Globus pallidus (tissue), 1 donor: ENCODE measurements around the gene LY6G5B.
A peak's percentile ranks its signal among the peaks of the same experiment; 100 is the strongest.

ENCODE experiments used
- DNase-seq: peaks from one replicate; pipeline ENCODE4 v3.0.0-alpha.2; 2015; ENCODE audit warnings: low spot score

Gene LY6G5B

GRCh38 chr6:31641370-31641769, 28.4 kb upstream of the LY6G5B start:
- DNase-seq = no peak

GRCh38 chr6:31642798-31643570, 26.8 kb upstream of the LY6G5B start:
- no peak for DNase-seq

DNA sequence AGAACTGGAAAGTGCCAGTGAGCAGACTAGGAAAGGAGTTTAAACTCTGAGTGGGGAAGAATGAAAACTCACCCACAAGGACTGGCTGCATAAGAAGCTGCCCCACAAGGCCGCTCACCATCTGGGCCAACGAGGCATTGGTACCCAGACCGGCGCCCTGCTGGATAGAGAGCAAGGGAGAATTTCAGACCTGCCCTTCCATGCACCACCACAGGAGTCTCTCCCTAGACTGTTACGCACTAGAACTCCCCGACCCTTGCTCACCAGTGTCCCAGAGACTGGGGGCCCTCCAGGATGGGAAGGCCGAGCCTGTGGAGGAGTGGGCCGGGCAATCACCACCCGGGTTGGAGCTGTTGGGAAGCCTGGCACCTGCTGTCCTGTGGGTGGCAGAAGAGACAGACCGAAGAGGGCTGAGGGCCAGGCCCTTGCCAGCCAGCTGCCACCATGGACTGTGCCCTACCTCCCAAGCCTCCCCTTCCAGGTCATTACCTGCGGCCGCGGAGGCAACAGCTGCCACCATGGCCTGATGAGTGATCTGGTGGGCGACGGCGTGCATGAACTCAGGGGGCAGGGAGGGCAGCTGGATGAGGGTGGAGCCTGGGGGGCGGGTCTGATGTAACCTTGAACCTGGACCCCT, 25.8 kb upstream of the LY6G5B start:
- no peak for DNase-seq

DNA sequence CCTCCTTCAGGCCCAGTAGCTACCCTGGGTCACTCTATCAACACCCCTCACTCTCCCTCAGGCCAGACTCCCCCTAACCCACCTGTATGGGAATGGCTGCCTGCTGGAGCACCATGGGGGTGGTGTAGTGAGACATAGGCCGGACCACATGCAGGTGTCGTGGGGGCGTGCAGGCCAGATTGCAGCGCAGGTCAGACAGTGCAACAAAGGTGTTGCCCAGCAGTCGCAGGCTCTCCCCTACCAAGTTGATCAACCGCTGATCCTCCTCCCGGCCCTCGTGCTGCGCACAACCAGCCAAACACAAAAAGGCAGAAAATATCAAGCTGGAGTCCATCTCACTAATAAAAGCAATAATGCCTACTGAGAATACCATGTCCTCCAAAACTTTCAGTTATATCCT, 24.5 kb upstream of the LY6G5B start:
- DNase-seq = no peak

GRCh38 chr6:31651602-31652191, 18.1 kb upstream of the LY6G5B start:
- DNase-seq = no peak

- DNase-seq = no peak
Observed at GRCh38 chr6:31652925-31653724, 16.7 kb upstream of the LY6G5B start.

- no peak for DNase-seq
Observed at GRCh38 chr6:31654574-31655348, 15.0 kb upstream of the LY6G5B start.

DNA sequence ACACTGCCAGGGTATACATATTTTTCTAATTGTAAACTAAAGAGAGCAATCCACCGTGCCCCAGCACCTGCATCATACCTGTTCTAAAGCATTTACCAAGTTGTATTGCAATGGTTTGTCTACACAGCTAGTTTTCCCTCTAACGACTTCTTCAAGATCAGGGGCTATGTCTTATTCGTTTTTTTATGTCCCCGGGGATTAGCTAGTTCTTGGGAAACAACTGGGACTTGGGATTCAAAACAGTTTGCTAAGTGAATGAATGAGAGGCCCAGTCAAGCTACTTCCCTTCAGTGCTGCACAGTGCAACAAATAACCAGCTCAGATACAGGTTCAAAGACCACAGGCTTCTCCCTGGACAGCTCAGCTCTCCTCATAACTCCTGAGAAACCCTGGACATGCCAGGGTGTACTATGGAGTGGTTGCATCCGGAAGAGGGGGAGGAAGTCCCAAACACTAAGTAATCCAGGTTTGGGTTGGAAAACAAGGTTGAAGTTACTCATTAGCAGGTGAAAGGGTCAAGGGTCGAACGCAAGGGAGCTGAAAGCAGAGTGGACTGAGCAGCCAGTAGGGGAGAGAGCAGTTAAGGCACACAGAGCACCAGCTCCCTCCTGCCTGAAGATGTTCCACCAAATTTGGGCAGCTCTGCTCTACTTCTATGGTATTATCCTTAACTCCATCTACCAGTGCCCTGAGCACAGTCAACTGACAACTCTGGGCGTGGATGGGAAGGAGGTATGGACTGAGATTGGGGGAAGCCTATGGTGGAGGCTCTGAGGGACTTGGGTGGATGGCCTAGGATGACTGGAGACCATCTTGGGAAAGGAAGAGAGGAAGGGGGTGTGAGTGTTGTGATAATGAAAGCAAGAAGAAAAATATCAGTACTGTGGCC, 14.2 kb upstream of the LY6G5B start, which contains the start of gene APOM:
Gene APOM (plus strand): TSS at position 546 of the 889 bp plus-strand sequence. CDS start 73 bp downstream, at position 619.
- DNase-seq = no peak

GRCh38 chr6:31657406-31658157, 12.2 kb upstream of the LY6G5B start:
- no peak for DNase-seq

DNA sequence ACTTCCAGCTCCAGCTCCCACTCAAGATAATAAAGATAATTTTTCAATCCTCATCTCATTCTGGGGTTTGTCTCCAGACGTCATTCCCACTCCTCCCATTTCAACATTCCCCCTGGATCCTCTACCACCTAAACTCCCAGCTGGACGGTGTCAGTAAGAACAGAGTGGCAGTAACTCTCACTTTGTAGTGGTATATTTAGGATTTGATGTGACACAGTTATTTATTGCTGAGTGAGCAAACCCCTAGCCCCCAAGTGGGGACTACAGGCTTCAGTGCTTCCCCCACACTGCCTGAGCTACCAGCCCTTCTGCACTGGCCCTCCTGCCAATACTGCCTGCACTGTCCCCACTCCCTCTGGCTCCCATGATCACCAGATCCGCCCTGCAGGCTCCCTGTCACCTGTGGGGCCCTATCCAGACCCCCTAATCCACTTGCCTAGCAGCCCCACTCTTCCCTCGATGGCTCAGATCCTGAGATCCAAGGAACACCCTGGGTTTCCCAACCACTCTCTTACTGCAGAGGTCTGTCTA, 11.6 kb upstream of the LY6G5B start:
- DNase-seq = no peak

GRCh38 chr6:31658983-31659648, 10.7 kb upstream of the LY6G5B start:
- no peak for DNase-seq

DNA sequence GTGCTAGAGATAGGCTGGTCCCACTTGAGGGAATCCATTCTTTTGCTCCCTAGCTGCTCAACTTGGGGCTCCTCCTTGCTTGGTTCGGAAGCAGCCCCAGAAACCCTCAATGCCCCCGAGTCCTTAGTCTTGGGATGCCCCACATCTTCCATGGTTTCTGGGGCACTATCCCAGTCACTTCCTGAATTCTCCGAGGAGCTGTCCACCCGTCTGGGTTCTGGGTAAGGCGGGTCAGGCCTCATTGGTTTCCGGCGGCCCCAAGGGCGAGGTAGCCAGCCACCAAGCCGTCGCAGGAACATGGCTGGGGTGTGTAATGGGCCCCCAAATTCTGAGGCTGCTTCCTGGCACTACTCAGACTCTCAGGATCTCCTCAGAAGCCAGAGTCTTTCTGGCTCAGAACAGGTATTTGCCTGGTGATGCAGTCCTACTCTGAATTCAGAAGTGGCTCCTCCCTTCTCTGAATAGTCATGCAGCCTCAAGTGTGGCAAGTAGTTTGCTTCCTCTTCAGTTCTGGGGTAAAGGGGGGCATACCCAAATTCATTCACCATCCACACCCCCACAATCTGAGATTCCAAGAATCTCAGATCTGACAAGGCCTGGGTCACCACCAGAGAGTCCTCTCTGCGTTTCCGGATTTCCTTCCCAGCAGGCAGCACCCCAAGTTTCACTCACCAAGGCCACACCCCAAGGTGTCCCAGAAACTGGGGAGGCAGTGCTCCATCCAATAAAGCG, 10.0 kb upstream of the LY6G5B start:
- DNase-seq = no peak

- DNase-seq = peak; percentile 82
Observed at GRCh38 chr6:31660381-31661261, 9.2 kb upstream of the LY6G5B start, which contains the start of gene C6orf47. C6orf47 (minus strand) TSS chr6:31660778; CDS start chr6:31659947, 831 bp downstream.

DNA sequence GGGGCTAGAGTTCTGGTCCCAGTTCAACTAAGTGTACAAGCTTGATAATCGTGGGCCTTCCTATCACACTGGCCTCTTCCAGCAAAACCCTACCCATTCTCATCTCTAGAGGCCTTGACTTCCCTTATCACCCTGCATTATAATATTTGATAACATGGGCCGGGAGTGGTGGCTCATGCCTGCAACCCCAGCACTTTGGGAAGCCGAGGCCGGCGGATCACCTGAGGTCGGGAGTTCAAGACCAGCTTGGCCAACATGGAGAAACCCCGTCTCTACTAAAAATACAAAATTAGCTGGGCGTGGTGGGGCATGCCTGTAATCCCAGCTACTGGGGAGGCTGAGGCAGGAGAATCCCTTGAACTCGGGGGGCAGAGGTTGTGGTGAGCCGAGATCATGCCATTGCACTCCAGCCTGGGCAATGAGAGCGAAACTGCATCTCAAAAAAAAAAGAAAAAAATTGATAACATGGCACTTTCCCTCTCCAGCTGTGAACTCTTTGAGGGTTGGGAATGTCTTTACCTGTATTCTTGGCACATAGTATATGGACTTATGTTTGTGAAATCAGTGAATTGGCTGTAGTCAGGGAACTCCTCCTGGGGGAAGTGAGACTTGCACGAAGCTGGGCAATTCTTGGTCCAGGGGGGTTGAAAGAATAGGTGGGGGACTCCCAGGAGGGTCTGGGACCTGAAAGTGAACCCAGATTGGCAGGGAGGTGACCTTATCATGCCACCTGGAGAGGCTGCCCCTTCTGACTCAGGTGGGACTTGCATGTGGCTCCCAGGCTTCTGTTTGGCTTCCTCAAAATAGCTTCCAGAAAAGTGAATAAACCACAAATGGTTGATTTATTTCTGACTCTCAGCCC, 8.3 kb upstream of the LY6G5B start:
- DNase-seq = no peak

- no peak for DNase-seq
Observed at GRCh38 chr6:31662124-31662723, 7.6 kb upstream of the LY6G5B start.
